ENCODE results near the gene ARPP19.

DNA sequence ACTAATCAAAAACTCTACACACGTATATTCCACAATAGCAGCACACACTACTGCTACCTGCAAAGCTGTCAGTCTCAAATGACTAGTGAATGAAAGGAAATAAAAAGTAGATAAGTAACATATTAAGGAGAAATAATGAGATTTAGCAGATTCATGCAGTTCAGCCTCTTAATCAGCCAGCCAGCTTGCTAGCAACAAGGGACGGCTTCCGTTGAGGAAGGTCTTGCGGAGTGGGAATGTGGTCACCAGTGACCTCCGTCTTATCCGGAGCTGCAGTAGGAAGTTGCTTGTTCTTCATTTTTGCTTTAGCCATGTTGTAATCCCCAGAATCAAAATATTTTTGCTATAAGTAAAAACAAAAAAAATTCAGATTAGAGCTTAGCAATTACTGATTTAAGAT is 17.1 kb downstream of the ARPP19 start:
- TF ChIP-seq NCOA2 (IDR thresholded peaks at IDR 0.05; ENCODE audit: partially characterized antibody in 2 of 2) (no peak), RFX5 (IDR thresholded peaks at IDR 0.05; ENCODE audit: low read depth, low read length) (no peak), GTF2F1 (IDR thresholded peaks at IDR 0.05; ENCODE audit: low read depth, low read length) (no peak)
- TF ChIP-seq, protein P1, sequence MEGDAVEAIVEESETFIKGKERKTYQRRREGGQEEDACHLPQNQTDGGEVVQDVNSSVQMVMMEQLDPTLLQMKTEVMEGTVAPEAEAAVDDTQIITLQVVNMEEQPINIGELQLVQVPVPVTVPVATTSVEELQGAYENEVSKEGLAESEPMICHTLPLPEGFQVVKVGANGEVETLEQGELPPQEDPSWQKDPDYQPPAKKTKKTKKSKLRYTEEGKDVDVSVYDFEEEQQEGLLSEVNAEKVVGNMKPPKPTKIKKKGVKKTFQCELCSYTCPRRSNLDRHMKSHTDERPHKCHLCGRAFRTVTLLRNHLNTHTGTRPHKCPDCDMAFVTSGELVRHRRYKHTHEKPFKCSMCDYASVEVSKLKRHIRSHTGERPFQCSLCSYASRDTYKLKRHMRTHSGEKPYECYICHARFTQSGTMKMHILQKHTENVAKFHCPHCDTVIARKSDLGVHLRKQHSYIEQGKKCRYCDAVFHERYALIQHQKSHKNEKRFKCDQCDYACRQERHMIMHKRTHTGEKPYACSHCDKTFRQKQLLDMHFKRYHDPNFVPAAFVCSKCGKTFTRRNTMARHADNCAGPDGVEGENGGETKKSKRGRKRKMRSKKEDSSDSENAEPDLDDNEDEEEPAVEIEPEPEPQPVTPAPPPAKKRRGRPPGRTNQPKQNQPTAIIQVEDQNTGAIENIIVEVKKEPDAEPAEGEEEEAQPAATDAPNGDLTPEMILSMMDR (IDR thresholded peaks at IDR 0.05 in 2 of 3, conservative IDR thresholded peaks at IDR 0.05 in 1 of 3; ENCODE audit: insufficient read depth in 2 of 3, low read depth in 1 of 3, low read length in 3 of 3), result no peak
